Stimulated activated CD8-positive, alpha-beta memory T cell treated with anti-CD3 and anti-CD28 coated beads, Interleukin-4, amount 100 ng/mL, for 24 hours (primary cell): ENCODE results near the gene TSPYL2.
A peak's percentile ranks its signal among the peaks of the same experiment; 100 is the strongest.

ENCODE experiments used
- DNase-seq: peaks from one replicate; pipeline ENCODE4 v3.0.0-alpha.2; 2020; ENCODE audit warnings: low read depth

TSPYL2 gene

DNA sequence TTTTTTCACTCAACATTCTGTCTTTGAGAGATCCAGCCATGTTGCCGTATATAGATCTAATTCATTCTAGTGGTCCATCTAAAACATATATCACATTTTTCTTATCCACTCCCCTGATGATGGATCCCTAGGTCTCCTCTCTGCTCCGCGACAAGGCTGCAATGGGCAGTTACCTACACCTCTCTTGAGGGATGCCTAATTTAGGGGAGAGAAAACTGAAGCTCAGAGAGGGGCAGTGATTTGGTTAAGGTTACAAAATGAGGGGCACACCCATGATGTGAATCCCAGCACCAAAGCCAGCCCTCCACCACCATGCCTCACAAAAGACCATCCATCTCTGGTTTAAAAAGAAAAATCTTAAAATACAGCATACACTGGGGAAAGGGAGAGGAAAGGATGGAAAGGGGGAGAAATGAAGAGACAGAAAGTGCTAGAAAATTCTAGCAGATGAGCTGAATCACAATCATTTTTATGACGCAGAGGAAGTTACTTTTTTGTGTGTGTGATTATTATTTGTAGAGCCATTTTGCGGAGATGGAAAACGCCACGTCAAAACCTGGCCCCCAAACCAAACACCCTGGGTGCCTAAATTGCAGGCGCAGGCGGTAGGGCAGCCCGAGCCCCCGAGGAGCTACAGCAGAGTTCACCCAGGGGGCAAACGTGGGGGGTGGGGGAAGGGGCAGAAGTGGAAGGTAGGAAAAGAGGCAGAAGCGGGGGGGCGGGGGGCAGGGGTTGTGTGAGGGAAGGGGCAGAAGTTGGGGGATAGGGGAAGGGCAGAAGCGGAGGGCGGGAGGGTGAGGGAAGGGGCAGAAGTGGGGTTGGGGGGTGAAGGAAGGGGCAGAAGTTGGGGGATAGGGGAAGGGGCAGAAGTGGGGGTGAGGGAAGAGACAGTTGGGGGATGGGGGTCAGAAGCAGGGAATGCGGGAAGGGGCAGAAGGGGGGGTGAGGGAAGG lies 1.3 kb upstream of the TSPYL2 start:
- no peak for DNase-seq

DNA sequence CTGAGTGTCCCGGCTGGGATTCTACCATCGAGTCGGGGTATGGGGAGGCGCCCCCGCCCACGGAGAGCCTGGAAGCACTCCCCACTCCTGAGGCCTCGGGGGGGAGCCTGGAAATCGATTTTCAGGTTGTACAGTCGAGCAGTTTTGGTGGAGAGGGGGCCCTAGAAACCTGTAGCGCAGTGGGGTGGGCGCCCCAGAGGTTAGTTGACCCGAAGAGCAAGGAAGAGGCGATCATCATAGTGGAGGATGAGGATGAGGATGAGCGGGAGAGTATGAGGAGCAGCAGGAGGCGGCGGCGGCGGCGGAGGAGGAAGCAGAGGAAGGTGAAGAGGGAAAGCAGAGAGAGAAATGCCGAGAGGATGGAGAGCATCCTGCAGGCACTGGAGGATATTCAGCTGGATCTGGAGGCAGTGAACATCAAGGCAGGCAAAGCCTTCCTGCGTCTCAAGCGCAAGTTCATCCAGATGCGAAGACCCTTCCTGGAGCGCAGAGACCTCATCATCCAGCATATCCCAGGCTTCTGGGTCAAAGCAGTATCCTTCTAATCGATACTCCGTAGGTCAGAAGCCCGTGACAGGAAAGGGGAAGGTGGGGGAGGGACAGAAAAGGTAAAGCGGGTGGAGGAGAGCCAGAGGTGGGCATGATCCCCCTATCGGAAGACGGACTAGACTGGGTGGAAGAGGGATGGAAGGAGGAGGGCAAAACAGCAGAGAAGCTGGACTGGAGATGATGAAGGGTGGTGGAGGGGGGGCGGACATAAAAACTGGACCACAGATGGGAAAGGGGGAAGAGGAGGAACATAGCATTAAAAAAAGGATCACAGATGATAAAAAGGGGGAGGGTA lies 828 bp downstream of the TSPYL2 start:
- DNase-seq = no peak

DNA sequence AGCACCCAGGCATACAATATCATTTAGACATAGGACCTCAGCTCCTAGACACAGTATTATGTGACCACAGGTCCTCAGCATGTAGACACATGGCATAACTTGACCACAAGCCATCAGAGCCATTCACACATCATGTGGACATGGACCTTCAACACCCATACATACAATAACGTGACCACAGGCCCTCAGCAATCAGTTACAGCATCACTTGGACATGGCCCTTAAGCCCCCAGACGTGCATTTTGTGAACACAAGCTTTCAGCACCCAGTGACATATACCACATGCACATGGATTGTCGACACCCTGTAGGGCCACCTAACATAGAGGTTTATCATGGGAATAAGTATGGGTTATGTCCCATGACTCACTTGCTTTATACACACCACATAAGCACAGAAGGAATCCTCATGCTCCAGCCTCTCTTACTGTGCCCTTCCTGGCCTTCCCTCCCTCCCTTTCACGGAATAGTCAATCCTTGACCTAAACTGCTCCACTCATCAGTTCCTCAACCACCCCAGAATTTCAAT lies 1.9 kb downstream of the TSPYL2 start:
- DNase-seq = no peak

DNA sequence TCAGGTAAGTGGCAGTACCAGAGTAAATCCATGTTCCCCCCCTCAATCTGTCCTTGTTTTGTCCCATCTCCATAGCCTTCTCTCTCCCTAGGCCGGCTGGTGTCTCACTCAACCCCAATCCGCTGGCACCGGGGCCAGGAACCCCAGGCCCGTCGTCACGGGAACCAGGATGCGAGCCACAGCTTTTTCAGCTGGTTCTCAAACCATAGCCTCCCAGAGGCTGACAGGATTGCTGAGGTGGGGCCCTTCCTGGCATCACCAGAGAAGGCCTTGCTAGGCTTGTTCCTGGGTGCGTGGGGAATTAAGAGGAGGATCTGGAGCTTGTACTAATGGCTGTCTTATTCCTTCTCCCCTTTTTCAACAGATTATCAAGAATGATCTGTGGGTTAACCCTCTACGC lies 2.7 kb downstream of the TSPYL2 start:
- no peak for DNase-seq

DNA sequence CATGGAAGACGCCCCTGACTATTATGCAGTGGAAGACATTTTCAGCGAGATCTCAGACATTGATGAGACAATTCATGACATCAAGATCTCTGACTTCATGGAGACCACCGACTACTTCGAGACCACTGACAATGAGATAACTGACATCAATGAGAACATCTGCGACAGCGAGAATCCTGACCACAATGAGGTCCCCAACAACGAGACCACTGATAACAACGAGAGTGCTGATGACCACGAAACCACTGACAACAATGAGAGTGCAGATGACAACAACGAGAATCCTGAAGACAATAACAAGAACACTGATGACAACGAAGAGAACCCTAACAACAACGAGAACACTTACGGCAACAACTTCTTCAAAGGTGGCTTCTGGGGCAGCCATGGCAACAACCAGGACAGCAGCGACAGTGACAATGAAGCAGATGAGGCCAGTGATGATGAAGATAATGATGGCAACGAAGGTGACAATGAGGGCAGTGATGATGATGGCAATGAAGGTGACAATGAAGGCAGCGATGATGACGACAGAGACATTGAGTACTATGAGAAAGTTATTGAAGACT lies 3.6 kb downstream of the TSPYL2 start:
- no peak for DNase-seq

DNA sequence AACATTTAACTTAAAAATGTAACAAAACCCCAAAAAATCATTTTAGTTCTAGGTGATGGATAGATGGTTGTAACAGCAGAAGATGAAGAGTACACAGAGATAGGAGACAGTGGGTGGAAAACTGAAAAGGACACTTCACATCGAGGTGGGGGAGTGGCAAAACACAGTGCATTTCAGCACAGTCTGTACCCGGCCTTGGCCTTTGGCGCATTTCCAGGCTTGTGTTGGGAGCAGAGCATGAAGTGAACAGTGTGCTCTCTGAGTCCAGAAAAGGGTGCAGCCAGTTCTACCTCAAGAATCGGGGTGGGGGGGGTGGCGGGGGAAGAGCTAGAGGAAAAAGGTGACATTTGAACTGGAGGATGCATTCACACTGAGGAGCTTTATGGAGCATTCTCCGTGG lies 4.3 kb downstream of the TSPYL2 start:
- no peak for DNase-seq

DNA sequence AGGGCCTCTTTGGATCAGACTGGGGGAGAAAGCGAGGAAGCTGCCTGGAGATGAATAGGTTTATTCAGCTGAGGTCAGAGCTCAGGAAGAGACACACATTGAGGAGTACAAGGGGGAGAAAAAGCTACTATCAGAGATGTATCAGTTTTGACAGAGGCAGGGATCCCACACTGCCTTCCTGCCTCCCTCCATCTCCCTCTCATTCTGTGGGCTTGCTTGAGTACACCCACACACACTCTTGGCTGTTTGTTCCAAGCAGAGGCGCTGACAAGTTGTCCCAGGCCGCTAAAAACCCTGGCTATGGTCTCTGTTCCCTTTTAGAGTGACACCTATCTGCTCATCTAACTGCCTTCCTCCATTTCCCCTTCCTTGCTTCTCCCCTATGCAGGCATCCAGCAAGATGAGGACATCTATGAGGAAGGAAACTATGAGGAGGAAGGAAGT lies 5.2 kb downstream of the TSPYL2 start:
- no peak for DNase-seq

DNA sequence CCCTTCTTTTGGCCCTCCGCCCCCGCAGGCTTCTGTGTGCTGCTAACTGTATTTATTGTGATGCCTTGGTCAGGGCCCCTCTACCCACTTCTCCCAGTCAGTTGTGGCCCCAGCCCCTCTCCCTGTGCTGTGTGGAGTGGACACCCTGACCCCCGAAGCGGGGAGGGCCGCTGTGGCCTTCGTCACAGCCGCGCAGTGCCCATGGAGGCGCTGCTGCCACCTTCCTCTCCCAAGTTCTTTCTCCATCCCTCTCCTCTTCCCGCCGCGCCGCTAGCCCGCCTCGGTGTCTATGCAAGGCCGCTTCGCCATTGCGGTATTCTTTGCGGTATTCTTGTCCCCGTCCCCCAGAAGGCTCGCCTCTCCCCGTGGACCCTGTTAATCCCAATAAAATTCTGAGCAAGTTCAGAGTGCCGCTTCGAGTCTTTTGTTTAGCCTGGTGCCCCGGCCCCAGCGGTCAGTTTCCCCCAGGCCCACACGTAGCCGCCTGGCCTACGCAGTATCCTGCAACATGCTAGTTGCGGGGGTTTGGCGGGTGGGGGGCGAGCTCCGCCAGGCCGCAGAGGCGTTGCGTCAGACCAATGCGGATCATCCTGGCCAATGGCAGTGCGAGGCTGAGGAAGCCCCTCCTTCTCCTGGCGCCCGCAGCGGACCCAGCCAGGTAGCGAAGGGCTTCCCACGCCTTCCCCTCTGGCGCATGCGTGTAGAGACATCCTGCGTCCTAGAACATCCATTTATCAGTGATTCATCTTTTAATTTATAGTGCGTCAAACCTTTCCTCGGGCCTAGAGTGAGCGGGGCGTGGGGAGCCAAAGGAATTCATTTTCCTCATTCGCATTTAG lies 6.2 kb downstream of the TSPYL2 start:
- DNase-seq = peak; percentile 71

DNA sequence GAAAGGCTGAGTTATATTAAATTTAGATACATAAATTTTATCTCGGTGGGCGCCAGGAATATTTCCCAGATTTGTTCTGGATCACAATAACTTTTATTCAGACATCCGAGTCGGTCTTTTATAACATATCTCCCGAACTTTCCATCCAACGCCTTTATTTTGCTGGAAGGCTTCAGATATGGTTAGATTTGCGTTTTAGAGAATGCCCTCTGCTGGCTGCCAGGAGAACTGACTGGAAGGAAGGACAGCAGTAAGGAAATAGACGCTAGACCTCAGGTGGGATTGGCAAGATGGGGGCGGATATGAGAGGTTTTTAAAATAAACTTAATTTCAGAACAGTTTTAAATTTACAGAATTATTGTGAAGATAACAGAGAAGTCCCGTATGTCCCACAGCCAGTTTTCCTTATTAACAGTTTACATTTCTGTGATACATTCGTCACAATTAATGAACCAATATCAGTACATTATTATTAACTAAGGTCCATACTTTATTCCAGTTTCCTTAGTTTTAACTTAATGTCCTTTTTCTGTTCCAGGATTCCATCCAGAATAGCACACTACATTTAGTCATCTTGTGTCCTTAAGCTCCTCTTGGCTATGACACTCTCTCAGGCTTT lies 7.2 kb downstream of the TSPYL2 start:
- no peak for DNase-seq

DNA sequence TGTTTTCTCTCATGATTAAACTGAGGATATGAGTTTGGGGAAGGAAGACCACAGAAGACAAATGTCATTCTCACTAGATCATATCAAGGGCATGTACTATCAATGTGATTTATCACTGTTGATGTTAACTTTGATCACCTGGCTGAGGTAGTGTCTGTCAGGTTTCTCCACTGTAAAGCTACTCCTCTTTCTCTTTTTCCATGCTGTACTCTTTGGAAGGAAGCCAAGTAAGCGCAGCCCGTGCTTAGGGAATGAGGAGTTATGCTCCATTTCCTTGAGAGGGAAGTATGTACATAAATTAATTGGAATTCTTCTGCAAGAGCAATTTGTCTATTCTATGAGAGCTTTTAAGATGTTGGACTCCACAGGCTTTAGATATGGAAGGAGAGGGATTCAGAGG lies 7.8 kb downstream of the TSPYL2 start:
- DNase-seq = no peak

DNA sequence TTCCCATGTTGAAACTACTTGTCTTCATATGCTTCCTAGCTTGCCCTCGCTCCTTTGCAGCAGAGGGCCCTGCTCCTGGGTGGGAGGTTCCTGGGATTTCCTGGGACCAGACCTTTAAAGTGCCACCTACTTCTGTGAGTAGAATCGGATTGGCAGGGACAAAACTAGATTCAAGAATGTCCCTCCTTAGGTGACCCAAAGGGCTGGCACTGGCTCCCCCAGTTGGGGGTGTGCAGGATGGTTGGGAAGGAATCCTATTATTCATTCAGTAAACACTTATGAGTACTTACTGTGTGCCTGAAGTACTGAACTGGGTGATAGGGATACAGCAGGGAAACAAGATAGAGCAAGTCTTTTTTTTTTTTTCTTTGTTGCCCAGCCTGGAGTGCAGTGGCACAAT lies 9.2 kb downstream of the TSPYL2 start:
- DNase-seq = no peak

DNA sequence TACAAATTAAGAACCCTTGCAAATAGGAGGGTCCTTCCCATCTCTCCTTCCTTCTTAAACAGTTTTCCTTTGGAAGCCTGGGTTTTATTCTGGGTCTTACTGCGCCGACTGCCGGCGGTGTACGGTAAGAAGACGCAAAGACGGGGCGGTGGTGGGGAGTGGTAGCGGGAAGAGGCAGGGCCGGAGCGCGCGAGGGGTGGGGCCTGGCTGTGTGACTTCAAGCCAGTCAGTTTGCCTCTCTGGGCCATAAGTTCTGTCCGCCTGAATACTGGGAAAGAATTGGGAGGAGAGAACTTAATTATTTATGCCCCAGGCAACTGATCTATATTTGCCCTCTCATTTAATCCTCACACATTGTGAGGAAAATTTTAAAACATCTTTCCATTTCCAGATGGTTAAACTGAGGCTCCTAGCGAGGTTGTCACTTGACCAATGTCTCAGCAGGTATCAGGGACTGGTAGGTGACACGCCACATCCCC lies 11.0 kb downstream of the TSPYL2 start:
- DNase-seq = peak; percentile 66

DNA sequence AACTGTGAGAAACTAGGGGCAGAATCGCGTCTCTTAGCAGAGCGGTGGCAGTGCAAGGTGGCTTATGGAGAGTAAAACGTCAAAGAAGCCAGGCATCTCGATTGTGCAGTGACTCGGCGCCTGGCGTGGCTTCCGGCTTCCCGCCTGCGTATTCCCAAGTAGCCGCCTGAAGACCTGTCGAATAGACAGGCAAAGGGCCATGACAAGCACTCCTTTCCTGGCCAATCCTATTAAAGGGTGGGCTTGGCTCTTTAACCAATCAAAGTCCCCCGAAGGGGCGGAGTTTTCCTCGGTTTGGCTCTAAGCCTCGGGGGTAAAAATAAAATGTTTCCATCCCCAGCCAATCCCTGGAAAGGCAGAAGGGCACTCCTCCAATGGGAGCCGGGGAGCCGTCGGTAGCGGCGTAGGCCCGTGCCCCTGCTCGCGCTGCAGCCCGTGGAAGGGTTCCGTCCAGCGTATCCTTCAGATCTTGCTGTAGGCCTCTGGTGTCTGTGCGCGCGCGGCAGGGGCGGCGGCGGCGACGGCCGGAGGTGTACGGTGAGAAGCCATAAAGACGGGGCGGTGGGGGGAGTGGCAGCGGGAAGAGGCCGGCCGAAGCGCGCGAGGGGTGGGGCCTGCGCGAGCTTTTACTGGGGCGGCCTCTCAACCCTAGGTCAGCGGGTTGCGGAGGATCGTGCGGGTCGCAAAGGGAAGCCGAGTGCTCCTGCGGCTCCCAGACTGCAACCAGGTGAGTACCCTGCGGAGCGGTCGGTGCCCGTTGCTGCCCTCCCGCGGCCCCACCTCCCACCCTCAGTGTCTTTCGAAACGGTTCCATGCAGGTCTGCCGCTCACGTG lies 11.8 kb downstream of the TSPYL2 start, which contains the start of gene KANTR:
TSS of gene KANTR (plus strand) at position 395 of the 834 bp plus-strand sequence. CDS start 30,131 bp downstream, outside the sequence.
- peak; percentile 59 for DNase-seq

DNA sequence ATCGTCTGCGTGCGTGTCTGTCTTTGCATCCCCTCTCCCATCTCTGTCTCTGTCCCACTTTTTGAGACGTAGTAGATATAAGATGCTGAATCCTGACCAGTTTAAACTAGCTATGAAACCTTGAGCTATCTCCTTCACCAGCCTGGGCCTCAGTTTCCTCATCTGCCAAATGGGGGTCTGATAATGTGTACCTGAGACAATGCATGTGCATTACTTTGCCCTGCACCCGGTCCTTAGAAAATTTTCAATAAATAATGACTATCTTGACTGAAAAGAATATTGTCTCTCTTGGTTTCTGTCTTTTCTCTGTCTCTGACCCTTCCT lies 12.4 kb downstream of the TSPYL2 start:
- DNase-seq = no peak

DNA sequence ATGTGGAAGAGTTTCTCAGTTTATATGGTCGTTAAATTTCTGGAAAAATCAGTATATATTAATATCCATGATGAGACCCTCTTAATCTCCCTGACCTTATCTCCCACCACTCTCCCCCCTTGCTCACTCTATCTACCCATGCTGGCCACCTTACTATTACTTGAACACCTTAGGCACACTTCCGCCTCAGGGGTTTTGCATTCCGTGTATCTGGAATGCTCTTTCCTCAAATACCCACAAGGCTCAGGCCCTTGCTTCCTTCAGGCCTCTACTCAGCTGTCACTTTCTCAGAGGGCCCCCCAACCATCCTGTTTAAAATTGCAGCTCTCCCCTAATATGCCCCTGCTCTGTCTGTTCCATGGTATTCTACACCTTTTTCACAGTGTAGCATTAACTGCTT lies 13.6 kb downstream of the TSPYL2 start:
- no peak for DNase-seq

DNA sequence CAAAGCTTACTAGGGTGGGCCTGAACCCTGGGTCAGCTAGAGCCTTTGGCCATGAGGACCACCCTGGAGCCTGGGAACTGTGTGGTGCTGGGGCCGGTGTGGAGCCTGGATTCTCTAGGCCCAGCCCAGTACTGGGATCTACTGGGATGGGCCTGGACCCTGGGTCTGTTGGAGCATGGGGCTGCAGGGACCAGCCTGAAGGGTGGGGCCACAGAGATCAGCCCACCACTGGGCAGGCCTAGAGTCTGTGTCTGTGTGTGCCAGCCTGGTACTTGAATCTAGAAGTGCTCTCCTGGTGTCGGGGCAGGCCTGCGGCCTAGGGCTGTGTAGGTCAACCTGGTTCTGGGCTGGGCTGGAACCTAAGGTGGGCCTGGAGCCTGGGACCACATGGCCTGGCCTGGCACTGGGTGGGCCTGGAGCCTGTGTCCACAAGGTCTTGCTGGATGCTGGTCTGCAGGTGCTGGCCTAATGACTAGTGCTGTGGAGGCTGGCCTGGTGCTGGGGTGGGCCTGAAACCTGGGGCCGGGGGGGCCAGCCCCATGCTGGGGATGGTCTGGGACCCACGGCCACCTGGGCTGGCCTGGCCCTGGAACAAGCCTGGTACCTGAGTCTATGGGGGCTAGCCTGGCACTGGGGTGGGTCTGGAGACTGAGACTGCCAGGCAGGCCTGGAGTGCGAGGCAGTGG lies 32.8 kb downstream of the TSPYL2 start:
- DNase-seq = no peak

DNA sequence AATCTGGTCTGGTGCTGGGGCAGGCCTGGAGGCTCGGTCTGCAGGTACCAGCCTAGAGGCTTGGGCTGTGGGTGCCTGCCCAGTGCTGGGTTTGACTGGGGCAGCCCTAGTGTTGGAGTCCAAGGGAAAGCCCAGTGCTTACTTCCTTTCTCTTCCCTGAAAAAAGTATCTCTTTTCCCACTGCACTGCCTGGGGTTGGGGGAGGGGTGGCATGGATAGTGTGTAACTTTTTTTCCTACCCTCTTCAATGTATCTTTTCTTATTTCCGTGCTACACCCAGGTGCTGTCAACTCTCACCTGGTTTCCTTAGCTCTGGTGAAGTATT lies 33.3 kb downstream of the TSPYL2 start:
- DNase-seq = no peak

DNA sequence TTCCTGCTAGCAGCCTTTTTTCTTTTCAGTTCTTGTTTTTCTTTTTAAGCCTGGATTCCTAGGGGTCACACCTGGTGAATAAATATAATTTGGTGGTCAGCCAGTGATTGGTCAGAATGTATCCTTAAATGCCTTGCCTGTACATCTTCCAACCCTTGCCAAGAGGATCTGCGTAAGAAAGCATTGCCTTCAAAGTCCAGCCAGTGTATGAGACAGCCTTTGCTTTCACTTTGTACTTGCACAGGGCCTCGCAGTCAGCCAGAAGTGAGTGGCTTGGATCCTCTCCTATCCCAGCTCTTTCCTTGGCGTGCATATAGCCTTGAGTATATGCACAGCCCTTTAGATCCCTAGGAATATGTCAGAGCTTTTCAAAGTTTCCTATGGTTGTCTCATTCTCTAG lies 33.9 kb downstream of the TSPYL2 start:
- DNase-seq = no peak

DNA sequence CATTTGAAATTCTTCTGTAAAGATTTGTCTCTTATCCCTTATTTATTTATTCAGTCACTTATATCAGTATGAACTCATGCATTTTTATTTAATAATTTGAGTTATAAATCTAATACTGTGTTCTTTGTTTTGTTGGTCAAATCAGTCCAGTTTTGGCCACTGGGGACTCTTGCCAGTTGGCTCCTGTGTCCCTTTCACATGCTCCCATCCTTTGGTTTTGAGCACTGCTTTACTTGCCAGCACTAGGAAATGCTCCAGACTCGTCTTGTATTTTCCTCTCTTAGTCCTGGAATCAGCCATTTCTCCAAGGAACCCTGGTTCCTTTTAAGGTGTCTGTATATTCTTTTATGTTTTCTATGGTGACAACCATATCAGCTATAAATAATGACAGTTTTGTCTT lies 39.8 kb downstream of the TSPYL2 start:
- DNase-seq = no peak

DNA sequence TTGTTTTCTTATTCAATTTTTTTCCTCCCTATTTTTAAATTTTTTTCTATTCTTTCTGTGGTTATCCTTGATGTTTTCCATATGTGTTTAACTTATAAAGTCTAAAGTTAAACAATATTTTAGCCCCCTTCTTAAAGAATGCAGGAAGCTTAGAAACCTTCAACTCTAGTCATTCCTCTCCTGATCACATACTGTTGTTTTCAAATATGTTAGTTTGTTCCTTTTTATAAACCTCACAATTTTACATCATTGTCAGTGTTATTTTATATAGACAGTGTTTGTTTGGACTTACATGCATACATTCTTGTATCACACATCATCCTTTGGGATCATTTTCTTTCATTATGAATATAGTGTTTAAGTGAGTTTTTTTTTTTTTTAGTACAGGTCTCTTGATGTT lies 43.3 kb downstream of the TSPYL2 start:
- DNase-seq = no peak
